ENCODE measurements around the gene AKAP1.

AKAP1 gene

DNA sequence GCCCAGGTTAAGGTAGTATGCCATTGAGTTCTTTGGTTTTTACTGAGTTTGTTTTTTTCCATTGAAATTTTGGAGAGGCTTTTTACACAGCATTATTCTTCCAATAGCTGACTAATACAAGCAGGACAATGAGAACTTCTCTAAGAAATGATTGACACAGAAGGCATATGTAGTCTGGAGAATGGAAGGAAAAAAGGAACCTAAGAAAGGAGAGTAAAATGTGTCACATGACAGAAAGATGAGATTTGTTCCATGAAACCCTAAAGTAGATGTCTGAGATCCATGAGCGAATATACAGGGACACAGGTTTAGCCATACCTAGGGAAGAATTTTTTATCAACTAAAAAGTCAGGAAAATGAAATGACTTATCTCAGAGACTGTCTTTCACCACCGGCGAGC is 80.7 kb downstream of the AKAP1 start:
- H3K9me3 ChIP-seq: no peaks in the 10 kb centered on the region
- DNase-seq: no peak
- no peak overlapping the region for H3K4me3 ChIP-seq (ENCODE audit: low read depth, low read length)
- H3K4me1 ChIP-seq: no peaks in the 10 kb centered on the region
- H3K36me3 ChIP-seq: no peaks in the 10 kb centered on the region
- H3K27me3 ChIP-seq: no peaks in the 10 kb centered on the region
- TF ChIP-seq, protein P1, sequence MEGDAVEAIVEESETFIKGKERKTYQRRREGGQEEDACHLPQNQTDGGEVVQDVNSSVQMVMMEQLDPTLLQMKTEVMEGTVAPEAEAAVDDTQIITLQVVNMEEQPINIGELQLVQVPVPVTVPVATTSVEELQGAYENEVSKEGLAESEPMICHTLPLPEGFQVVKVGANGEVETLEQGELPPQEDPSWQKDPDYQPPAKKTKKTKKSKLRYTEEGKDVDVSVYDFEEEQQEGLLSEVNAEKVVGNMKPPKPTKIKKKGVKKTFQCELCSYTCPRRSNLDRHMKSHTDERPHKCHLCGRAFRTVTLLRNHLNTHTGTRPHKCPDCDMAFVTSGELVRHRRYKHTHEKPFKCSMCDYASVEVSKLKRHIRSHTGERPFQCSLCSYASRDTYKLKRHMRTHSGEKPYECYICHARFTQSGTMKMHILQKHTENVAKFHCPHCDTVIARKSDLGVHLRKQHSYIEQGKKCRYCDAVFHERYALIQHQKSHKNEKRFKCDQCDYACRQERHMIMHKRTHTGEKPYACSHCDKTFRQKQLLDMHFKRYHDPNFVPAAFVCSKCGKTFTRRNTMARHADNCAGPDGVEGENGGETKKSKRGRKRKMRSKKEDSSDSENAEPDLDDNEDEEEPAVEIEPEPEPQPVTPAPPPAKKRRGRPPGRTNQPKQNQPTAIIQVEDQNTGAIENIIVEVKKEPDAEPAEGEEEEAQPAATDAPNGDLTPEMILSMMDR (IDR thresholded peaks at IDR 0.05; ENCODE audit: low read depth, low read length): no peak

DNA sequence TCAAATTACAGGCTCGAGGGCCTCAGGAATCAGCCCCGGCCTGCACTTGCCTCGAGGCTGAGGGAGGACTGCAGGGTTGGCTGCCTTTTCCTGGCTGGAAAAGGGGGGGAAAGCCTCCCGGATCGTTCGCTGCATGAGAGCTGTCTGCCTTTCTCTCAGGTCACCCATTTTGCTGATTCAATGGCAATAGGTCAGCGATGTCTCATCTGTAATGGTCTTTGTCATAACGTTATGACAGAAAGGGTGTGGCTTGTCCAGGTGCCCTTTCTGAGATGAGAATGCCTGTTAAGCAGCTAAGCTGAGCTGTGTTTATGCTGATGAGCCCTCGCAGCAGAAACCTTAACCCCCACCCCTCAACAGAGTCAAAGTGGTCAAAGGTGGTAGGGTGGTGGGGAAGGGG is 81.8 kb downstream of the AKAP1 start:
- H3K4me1 ChIP-seq: no peaks in the 10 kb centered on the region
- TF ChIP-seq, protein P1 (IDR thresholded peaks at IDR 0.05; ENCODE audit: low read depth, low read length): no peak
- no peak for DNase-seq
- H3K36me3 ChIP-seq: no peaks in the 10 kb centered on the region
- no peaks in the 10 kb centered on the region for H3K9me3 ChIP-seq
- no peaks in the 10 kb centered on the region for H3K27me3 ChIP-seq
- H3K4me3 ChIP-seq (ENCODE audit: low read depth, low read length): no peak overlapping the region

DNA sequence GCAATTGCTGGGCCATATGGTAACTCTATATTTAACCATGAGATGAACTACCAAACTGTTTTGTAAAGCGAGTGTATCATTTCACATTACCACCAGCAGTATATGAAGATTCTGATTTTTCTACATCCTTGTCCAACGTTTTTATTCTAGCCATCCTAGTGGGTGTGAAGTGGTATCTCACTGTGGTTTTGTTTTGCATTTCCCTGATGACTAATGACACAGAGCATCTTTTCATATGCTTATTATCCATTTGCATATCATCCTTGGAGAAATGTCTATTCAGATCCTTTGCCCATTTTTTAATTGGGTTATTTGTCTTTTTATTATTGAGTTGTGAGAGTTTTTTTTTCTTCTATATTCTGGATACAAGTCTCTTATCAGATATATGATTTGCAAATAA is 83.6 kb downstream of the AKAP1 start:
- H3K9me3 ChIP-seq: no peaks in the 10 kb centered on the region
- no peak for DNase-seq
- H3K4me1 ChIP-seq: no peaks in the 10 kb centered on the region
- H3K27me3 ChIP-seq: no peaks in the 10 kb centered on the region
- no peaks in the 10 kb centered on the region for H3K36me3 ChIP-seq
- H3K4me3 ChIP-seq (ENCODE audit: low read depth, low read length): no peak overlapping the region
- TF ChIP-seq, protein P1 (IDR thresholded peaks at IDR 0.05; ENCODE audit: low read depth, low read length): no peak

DNA sequence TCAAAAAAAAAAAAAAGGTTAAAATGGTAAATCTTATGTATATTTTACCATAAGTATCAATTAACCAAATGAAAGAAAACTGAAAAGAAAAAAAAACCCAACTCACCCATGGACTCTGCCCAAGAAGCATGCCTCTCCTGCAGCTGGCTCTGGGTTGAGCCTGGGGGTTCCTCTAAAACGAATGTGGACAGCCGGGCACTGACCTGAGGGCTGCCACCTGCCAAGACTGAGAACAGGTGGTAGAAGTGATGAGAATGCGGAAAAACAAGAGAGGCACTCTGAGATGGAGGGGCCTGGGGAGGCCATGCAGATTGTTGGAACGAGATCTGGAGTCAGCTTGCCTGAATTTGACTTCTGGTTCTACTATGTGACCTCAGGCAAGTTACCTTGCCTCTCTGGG is 85.8 kb downstream of the AKAP1 start:
- no peaks in the 10 kb centered on the region for H3K4me1 ChIP-seq
- H3K27me3 ChIP-seq: no peaks in the 10 kb centered on the region
- DNase-seq: no peak
- no peaks in the 10 kb centered on the region for H3K36me3 ChIP-seq
- TF ChIP-seq, protein P1 (IDR thresholded peaks at IDR 0.05; ENCODE audit: low read depth, low read length): no peak
- no peak overlapping the region for H3K4me3 ChIP-seq (ENCODE audit: low read depth, low read length)
- no peaks in the 10 kb centered on the region for H3K9me3 ChIP-seq

All from BE2C (cell line).